ENCODE data around the gene MOV10L1.

MOV10L1 gene

DNA sequence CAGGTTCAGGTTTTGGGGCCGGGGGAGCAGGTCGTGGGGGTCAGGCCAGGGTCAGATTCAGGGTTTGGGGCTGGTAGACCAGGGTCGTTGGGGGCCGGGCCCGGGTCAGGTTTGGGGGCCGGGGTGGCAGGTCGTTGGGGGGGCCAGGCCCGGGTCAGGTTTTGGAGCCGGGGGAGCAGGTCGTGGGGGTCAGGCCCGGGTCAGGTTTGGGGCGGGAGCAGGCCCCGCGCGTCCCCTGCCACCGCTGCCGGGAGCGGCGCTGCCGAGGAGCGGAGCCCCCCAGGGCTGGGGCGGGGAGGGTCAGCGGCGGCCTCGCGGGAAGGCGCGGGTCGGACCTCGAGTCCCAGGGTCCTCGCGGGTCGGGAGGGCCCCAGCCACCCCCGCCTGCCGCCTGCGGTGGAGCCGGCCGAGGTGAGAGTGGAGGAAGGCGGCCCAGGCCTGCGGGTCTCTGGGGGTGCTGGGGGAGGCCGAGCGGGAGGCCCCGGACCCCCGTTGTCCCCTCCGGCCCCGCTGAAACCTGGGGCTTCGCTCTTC lies 96.4 kb downstream of the MOV10L1 start:
- H3K36me3 ChIP-seq (ENCODE audit: low read depth): peaks cover 10% of the 10 kb centered on the region; the same call in 1 of the 2 replicates
- peaks cover 15% of the 10 kb centered on the region for H3K4me1 ChIP-seq (ENCODE audit: insufficient read depth, poor library complexity, severe bottlenecking)
- H3K9me3 ChIP-seq (ENCODE audit: severe bottlenecking): no peaks in the 10 kb centered on the region
- peak overlapping the region; percentile 58 for H3K4me3 ChIP-seq (ENCODE audit: severe bottlenecking)
- no peak for TF ChIP-seq CTCF (IDR thresholded peaks at IDR 0.05; ENCODE audit: poor library complexity, severe bottlenecking)
- no peak for DNase-seq (ENCODE audit: low spot score)
- no peaks in the 10 kb centered on the region for H3K27me3 ChIP-seq (ENCODE audit: insufficient read depth, poor library complexity, severe bottlenecking)
- H3K27ac ChIP-seq (ENCODE audit: poor library complexity, severe bottlenecking): peak overlapping the region; percentile 73
- no peak for ATAC-seq (ENCODE audit: low read depth)

DNA sequence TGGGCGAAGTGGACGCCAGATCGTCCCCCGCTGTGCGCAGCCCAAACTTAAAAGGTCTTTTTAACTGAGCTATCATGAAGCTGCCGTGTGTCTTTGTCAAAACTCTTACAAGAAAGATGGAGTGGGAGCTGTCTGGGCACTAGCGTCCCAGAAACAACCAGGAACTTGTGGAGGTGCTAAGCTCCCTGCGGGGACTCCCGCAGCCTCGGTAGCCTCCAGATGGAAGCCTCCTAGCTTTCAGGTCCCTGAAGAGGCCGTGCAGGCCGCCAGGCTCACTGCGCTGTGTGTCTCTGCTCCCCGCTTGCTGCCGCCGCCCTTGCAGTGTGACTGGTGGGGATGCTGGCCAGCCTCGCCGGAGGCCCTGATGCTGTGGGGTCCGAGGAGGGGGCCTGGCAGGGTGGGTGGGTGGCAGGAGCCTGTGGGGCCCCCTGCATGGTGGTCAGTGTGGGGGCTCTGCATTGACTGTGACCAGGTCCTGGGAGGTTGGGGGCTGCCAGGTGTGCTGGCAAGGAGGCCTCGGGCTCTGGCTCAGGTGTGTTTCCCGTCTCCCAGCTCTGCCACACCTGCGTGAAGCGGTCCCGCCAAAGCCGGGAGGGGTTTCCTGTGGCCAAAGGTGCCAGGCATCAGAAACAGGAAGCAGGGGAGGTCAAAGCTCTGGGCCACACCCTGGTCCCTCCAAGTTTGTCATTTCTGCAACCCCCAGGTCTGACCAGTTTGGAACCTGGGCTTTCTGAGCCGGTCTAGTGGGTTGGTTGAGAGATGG lies 97.1 kb downstream of the MOV10L1 start:
- Histone ChIP-seq H3K27ac (ENCODE audit: poor library complexity, severe bottlenecking) (peak overlapping the region; percentile 73), H3K36me3 (ENCODE audit: low read depth) (peaks cover 17% of the 10 kb centered on the region), H3K27me3 (ENCODE audit: insufficient read depth, poor library complexity, severe bottlenecking) (no peaks in the 10 kb centered on the region), H3K9me3 (ENCODE audit: severe bottlenecking) (no peaks in the 10 kb centered on the region), H3K4me3 (ENCODE audit: severe bottlenecking) (peak overlapping the region; percentile 58), H3K4me1 (ENCODE audit: insufficient read depth, poor library complexity, severe bottlenecking) (peaks cover 22% of the 10 kb centered on the region)
- TF ChIP-seq CTCF (IDR thresholded peaks at IDR 0.05; ENCODE audit: poor library complexity, severe bottlenecking): no peak
- ATAC-seq (ENCODE audit: low read depth) (no peak), DNase-seq (ENCODE audit: low spot score) (no peak)

GRCh38 chr22:50188356-50188755 lies 98.5 kb downstream of the MOV10L1 start:
- Histone ChIP-seq H3K9me3 (ENCODE audit: severe bottlenecking) (no peaks in the 10 kb centered on the region), H3K36me3 (ENCODE audit: low read depth) (peaks cover 31% of the 10 kb centered on the region), H3K4me1 (ENCODE audit: insufficient read depth, poor library complexity, severe bottlenecking) (peaks cover 26% of the 10 kb centered on the region), H3K4me3 (ENCODE audit: severe bottlenecking) (no peak overlapping the region), H3K27me3 (ENCODE audit: insufficient read depth, poor library complexity, severe bottlenecking) (no peaks in the 10 kb centered on the region), H3K27ac (ENCODE audit: poor library complexity, severe bottlenecking) (peak overlapping the region; percentile 80)
- DNase-seq (ENCODE audit: low spot score) (no peak), ATAC-seq (ENCODE audit: low read depth) (no peak)
- no peak for TF ChIP-seq CTCF (IDR thresholded peaks at IDR 0.05; ENCODE audit: poor library complexity, severe bottlenecking)

- DNase-seq (ENCODE audit: low spot score) (no peak), ATAC-seq (ENCODE audit: low read depth) (no peak)
- TF ChIP-seq CTCF (IDR thresholded peaks at IDR 0.05; ENCODE audit: poor library complexity, severe bottlenecking): no peak
- no peaks in the 10 kb centered on the region for H3K9me3 ChIP-seq (ENCODE audit: severe bottlenecking)
- peaks cover 38% of the 10 kb centered on the region for H3K36me3 ChIP-seq (ENCODE audit: low read depth)
- peaks cover 26% of the 10 kb centered on the region for H3K4me1 ChIP-seq (ENCODE audit: insufficient read depth, poor library complexity, severe bottlenecking)
- peak overlapping the region; percentile 80 for H3K27ac ChIP-seq (ENCODE audit: poor library complexity, severe bottlenecking)
- no peaks in the 10 kb centered on the region for H3K27me3 ChIP-seq (ENCODE audit: insufficient read depth, poor library complexity, severe bottlenecking)
- no peak overlapping the region for H3K4me3 ChIP-seq (ENCODE audit: severe bottlenecking)
Measured at GRCh38 chr22:50189184-50189848, 99.5 kb downstream of the MOV10L1 start.

Measured in RWPE2 (cell line).